ENCODE data around the gene OSMR.

The OSMR gene

GRCh38 chr5:38926121-38926520, 80.3 kb downstream of the OSMR start:
- no peak for DNase-seq (ENCODE audit: low read depth)

GRCh38 chr5:38927470-38927869, 81.7 kb downstream of the OSMR start:
- no peak for DNase-seq (ENCODE audit: low read depth)

GRCh38 chr5:38929838-38930237, 84.0 kb downstream of the OSMR start:
- DNase-seq (ENCODE audit: low read depth), result no peak

GRCh38 chr5:38931731-38932130, 85.9 kb downstream of the OSMR start:
- no peak for DNase-seq (ENCODE audit: low read depth)

- no peak for DNase-seq (ENCODE audit: low read depth)
Measured at GRCh38 chr5:38932854-38933408, 87.1 kb downstream of the OSMR start.

GRCh38 chr5:38935437-38935836, 89.6 kb downstream of the OSMR start:
- DNase-seq (ENCODE audit: low read depth), result no peak

- DNase-seq (ENCODE audit: low read depth), result no peak
Measured at GRCh38 chr5:38936269-38936668, 90.5 kb downstream of the OSMR start.

- DNase-seq (ENCODE audit: low read depth), result no peak
Measured at GRCh38 chr5:38938424-38938823, 92.6 kb downstream of the OSMR start.

GRCh38 chr5:38938973-38939372, 93.2 kb downstream of the OSMR start:
- no peak for DNase-seq (ENCODE audit: low read depth)

- no peak for DNase-seq (ENCODE audit: low read depth)
Measured at GRCh38 chr5:38940230-38940858, 94.5 kb downstream of the OSMR start.

- DNase-seq (ENCODE audit: low read depth), result no peak
Measured at GRCh38 chr5:38941912-38942311, 96.1 kb downstream of the OSMR start.

- no peak for DNase-seq (ENCODE audit: low read depth)
Measured at GRCh38 chr5:38944282-38944681, 98.5 kb downstream of the OSMR start.

GRCh38 chr5:38948501-38948900, 102.7 kb downstream of the OSMR start:
- no peak for DNase-seq (ENCODE audit: low read depth)

GRCh38 chr5:38953426-38954012, 107.7 kb downstream of the OSMR start:
- DNase-seq (ENCODE audit: low read depth), result no peak

- no peak for DNase-seq (ENCODE audit: low read depth)
Measured at GRCh38 chr5:38961691-38962090, 115.9 kb downstream of the OSMR start.

- no peak for DNase-seq (ENCODE audit: low read depth)
Measured at GRCh38 chr5:38968665-38969064, 122.9 kb downstream of the OSMR start.

- no peak for DNase-seq (ENCODE audit: low read depth)
Measured at GRCh38 chr5:38978036-38978435, 132.2 kb downstream of the OSMR start.

GRCh38 chr5:38979535-38979934, 133.7 kb downstream of the OSMR start:
- DNase-seq (ENCODE audit: low read depth), result no peak
